ENCODE data around the gene USP9X.

DNA sequence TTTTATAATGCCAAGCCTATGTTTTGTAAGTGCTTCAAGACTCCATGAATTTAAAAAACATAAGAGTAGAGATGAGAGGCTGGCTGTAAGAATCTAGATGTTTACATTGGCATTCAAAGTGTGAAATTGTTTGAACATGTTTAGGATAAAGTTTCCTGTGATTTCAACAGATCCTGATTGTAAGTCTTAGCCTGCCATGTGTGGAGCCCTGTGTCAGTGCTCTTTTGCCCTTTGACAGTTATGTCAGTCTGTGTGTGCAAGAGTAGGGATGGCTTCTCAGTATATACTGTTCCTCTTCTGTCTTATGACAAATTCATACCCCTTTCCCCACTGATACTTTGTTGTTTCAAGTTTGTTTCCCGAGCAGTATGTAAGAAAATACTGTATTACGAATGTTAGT is 68.2 kb downstream of the USP9X start:
- no peak for TF ChIP-seq POLR2A (IDR thresholded peaks at IDR 0.05; ENCODE audit: low read length)
- TF ChIP-seq GATA1 (IDR thresholded peaks at IDR 0.05; ENCODE audit: low read depth, low read length): no peak

Data from erythroblast (primary cell).